IMR-90 (cell line): ENCODE measurements around the gene CDC42EP5. TPM values are rescaled to one million over a fixed set of nuclear protein-coding genes. Genes with fewer than 3 reads are reported as not detected.

Source experiments
- ATAC-seq: fragments of 200-7000 bp; cut with Tn5 transposase; 2 replicates; pipeline ENCODE4 v1.9.1; 2020; ENCODE audit warnings: low read depth, mild to moderate bottlenecking, moderate library complexity
- BruUV-seq: library from RNA; stranded (reverse); fragments of 400-500 nt; replicated peaks from 2 replicates; lab custom pipeline; 2021; lab: Mats Ljungman, UMichigan
- CTCF ChIA-PET: fragments of 300-600 bp; formaldehyde crosslinking; extraction: SDS; loops from one replicate; lab custom pipeline; 2021; ENCODE audit warnings: antibody characterized with exemption; lab: Yijun Ruan, JAX
- POLR2A ChIA-PET: fragments of 300-600 bp; sonication (Branson Sonifier 250); formaldehyde crosslinking; loops from one replicate; lab custom pipeline; 2022; ENCODE audit warnings: antibody characterized with exemption; ENCODE audit not compliant: unreplicated experiment; lab: Charles Lee
- DNase-seq: peaks from one replicate; pipeline ENCODE4 v3.0.0; 2013
- H2AFZ ChIP-seq: replicated peaks from 2 replicates; pipeline ENCODE3; 2013; ENCODE audit warnings: low read length, mild to moderate bottlenecking; ENCODE audit not compliant: poor library complexity
- H2AK5ac ChIP-seq: 2 replicates; pipeline ENCODE4 v1.6.1; 2013; ENCODE audit warnings: low read depth, low read length, inconsistent platforms
- H2AK9ac ChIP-seq: replicated peaks from 2 replicates; pipeline ENCODE3; 2013; ENCODE audit warnings: mild to moderate bottlenecking, low read depth, low read length, moderate library complexity; ENCODE audit not compliant: poor library complexity
- H2BK120ac ChIP-seq: 2 replicates; pipeline ENCODE4 v1.6.1; 2013; ENCODE audit warnings: low read depth, low read length, inconsistent platforms
- H2BK15ac ChIP-seq: 3 replicates; pipeline ENCODE4 v1.6.1; 2013; ENCODE audit warnings: low read depth, low read length, inconsistent platforms
- H2BK20ac ChIP-seq: 2 replicates; pipeline ENCODE4 v1.6.1; 2013; ENCODE audit warnings: low read depth, mild to moderate bottlenecking, inconsistent platforms, low read length, moderate library complexity
- H2BK5ac ChIP-seq: 2 replicates; pipeline ENCODE4 v1.6.1; 2013; ENCODE audit warnings: mild to moderate bottlenecking, low read depth, low read length, inconsistent platforms; ENCODE audit not compliant: poor library complexity, severe bottlenecking
- H3K14ac ChIP-seq: replicated peaks from 2 replicates; pipeline ENCODE4 v1.6.1; 2013; ENCODE audit warnings: low read depth, low read length, inconsistent platforms
- H3K18ac ChIP-seq: 2 replicates; pipeline ENCODE4 v1.6.1; 2013; ENCODE audit warnings: low read depth, low read length, control low read depth
- H3K23ac ChIP-seq: 2 replicates; pipeline ENCODE4 v1.6.1; 2013; ENCODE audit warnings: low read depth, low read length, inconsistent platforms
- H3K27ac ChIP-seq: 2 replicates; pipeline ENCODE4 v1.5.1; 2013; ENCODE audit warnings: mild to moderate bottlenecking, control low read depth, low read length; ENCODE audit not compliant: insufficient read depth
- H3K27me3 ChIP-seq: 2 replicates; pipeline ENCODE4 v1.6.1; 2013; ENCODE audit warnings: low read length; ENCODE audit not compliant: control insufficient read depth, insufficient read depth
- H3K36me3 ChIP-seq: 2 replicates; pipeline ENCODE4 v1.6.1; 2013; ENCODE audit warnings: low read length, mixed read lengths; ENCODE audit not compliant: control insufficient read depth, insufficient read depth
- H3K4ac ChIP-seq: 2 replicates; pipeline ENCODE4 v1.6.1; 2013; ENCODE audit warnings: low read depth, low read length, inconsistent platforms
- H3K4me1 ChIP-seq: 2 replicates; pipeline ENCODE4 v1.6.1; 2013; ENCODE audit warnings: low read length, mixed read lengths; ENCODE audit not compliant: control insufficient read depth, insufficient read depth
- H3K4me2 ChIP-seq: 2 replicates; pipeline ENCODE4 v1.6.1; 2013; ENCODE audit warnings: low read depth, mild to moderate bottlenecking, control low read depth, low read length, moderate library complexity
- H3K4me3 ChIP-seq: 2 replicates; pipeline ENCODE4 v1.5.1; 2013; ENCODE audit warnings: low read depth, mild to moderate bottlenecking, control low read depth, low read length, moderate library complexity; ENCODE audit not compliant: insufficient read depth
- H3K56ac ChIP-seq: 2 replicates; pipeline ENCODE4 v1.6.1; 2013; ENCODE audit warnings: low read length, inconsistent platforms; ENCODE audit not compliant: insufficient read depth; ENCODE audit errors: extremely low read depth
- H3K79me1 ChIP-seq, 2 experiments: 2 replicates each; pipeline ENCODE4 v1.6.1; 2013; ENCODE audit warnings: low read length in 2 of 2, inconsistent platforms in 1 of 2, low read depth in 1 of 2
- H3K9ac ChIP-seq: 2 replicates; pipeline ENCODE4 v1.6.1; 2013; ENCODE audit warnings: low read depth, low read length, control low read depth
- H3K9me1 ChIP-seq: 2 replicates; pipeline ENCODE4 v1.6.1; 2013; ENCODE audit warnings: low read length, inconsistent platforms; ENCODE audit not compliant: insufficient read depth
- H3K9me3 ChIP-seq: 2 replicates; pipeline ENCODE4 v1.6.1; 2013; ENCODE audit warnings: low read length; ENCODE audit not compliant: control insufficient read depth, insufficient read depth
- H4K20me1 ChIP-seq: 2 replicates; pipeline ENCODE4 v1.6.1; 2013; ENCODE audit warnings: low read length, inconsistent platforms; ENCODE audit not compliant: insufficient read depth
- H4K5ac ChIP-seq: 2 replicates; pipeline ENCODE4 v1.6.1; 2013; ENCODE audit warnings: mild to moderate bottlenecking, low read depth, low read length, control low read depth
- H4K8ac ChIP-seq, 2 experiments: 2 replicates each; pipeline ENCODE4 v1.6.1; 2013; ENCODE audit warnings: low read depth in 2 of 2, low read length in 2 of 2, control low read depth in 1 of 2, inconsistent platforms in 1 of 2
- H4K91ac ChIP-seq: 2 replicates; pipeline ENCODE4 v1.6.1; 2013; ENCODE audit warnings: low read depth, low read length, inconsistent platforms; ENCODE audit not compliant: insufficient read depth
- BHLHE40 ChIP-seq: fragments of 150-350 bp; IDR thresholded peaks from 2 replicates; pipeline ENCODE4 v1.6.1; 2016; ENCODE audit warnings: mild to moderate bottlenecking, low read depth, low read length
- CEBPB ChIP-seq: IDR thresholded peaks from 2 replicates; pipeline ENCODE4 v1.6.1; 2012; ENCODE audit warnings: low read depth, low read length, improper control_type of control experiment
- CHD1 ChIP-seq: IDR thresholded peaks from 2 replicates; pipeline ENCODE4 v1.6.1; 2012; ENCODE audit warnings: low read depth, low read length, improper control_type of control experiment
- CTCF ChIP-seq: conservative IDR thresholded peaks from 2 replicates; pipeline ENCODE4 v1.5.1; 2012; ENCODE audit warnings: mild to moderate bottlenecking, low read depth, low read length, improper control_type of control experiment
- ELK1 ChIP-seq: fragments of 150-350 bp; IDR thresholded peaks from 2 replicates; pipeline ENCODE4 v1.6.1; 2016; ENCODE audit warnings: low read depth, mild to moderate bottlenecking, low read length, moderate library complexity, borderline replicate concordance
- FOS ChIP-seq: fragments of 150-350 bp; IDR thresholded peaks from 2 replicates; pipeline ENCODE4 v1.6.1; 2016; ENCODE audit warnings: low read depth, low read length
- MAFK ChIP-seq: IDR thresholded peaks from 2 replicates; pipeline ENCODE4 v1.6.1; 2012; ENCODE audit warnings: low read depth, low read length, improper control_type of control experiment
- MAZ ChIP-seq: IDR thresholded peaks from 2 replicates; pipeline ENCODE4 v1.6.1; 2012; ENCODE audit warnings: low read depth, mild to moderate bottlenecking, low read length, improper control_type of control experiment, moderate library complexity, borderline replicate concordance
- MXI1 ChIP-seq: IDR thresholded peaks from 2 replicates; pipeline ENCODE4 v1.6.1; 2012; ENCODE audit warnings: low read depth, mild to moderate bottlenecking, low read length, moderate library complexity, borderline replicate concordance
- NFE2L2 ChIP-seq: fragments of 150-350 bp; IDR thresholded peaks from 2 replicates; pipeline ENCODE4 v1.6.1; 2016; ENCODE audit warnings: low read depth, mild to moderate bottlenecking, low read length
- POLR2A ChIP-seq: IDR thresholded peaks from 2 replicates; pipeline ENCODE4 v1.6.1; 2012; ENCODE audit warnings: mild to moderate bottlenecking, low read depth, low read length
- RAD21 ChIP-seq: IDR thresholded peaks from 2 replicates; pipeline ENCODE4 v1.6.1; 2012; ENCODE audit warnings: low read length, improper control_type of control experiment
- RCOR1 ChIP-seq: IDR thresholded peaks from 2 replicates; pipeline ENCODE4 v1.6.1; 2012; ENCODE audit warnings: mild to moderate bottlenecking, low read length, improper control_type of control experiment; ENCODE audit not compliant: insufficient replicate concordance
- RFX5 ChIP-seq: IDR thresholded peaks from 2 replicates; pipeline ENCODE4 v1.8.0; 2012; ENCODE audit warnings: low read depth, mild to moderate bottlenecking, low read length, moderate library complexity
- SMC3 ChIP-seq: fragments of 150-350 bp; IDR thresholded peaks from 2 replicates; pipeline ENCODE4 v1.6.1; 2016; ENCODE audit warnings: low read depth, mild to moderate bottlenecking, antibody characterized with exemption, low read length, moderate library complexity
- WGBS, 2 experiments: methylation state at CpG; one replicate each; pipeline versions ENCODE4 v1.1.5 to v1.1.7; 2013; ENCODE audit warnings: missing lambda C conversion rate in 2 of 2; ENCODE audit not compliant: insufficient read length in 1 of 2; ENCODE audit errors: extremely low coverage in 2 of 2; 5-methylcytosine and 5-hydroxymethylcytosine counted together
- dilution Hi-C: fragments of 300-500 bp; cut with HindIII; formaldehyde crosslinking; loops from one replicate; pipeline ENCODE4 v1.14.3; 2018; ENCODE audit warnings: low sequenced_read_pairs; ENCODE audit not compliant: unreplicated experiment
- in situ Hi-C: fragments of 300-500 bp; cut with MboI; formaldehyde crosslinking; loops from 3 replicates; pipeline ENCODE4 v1.14.3; 2019; ENCODE audit warnings: low sequenced_read_pairs, inconsistent platforms, mixed read lengths
- intact Hi-C: fragments of 100-400 bp; cut with micrococcal nuclease; formaldehyde crosslinking; loops from 2 replicates; pipeline ENCODE4 v1.10.0; 2022
- polyA plus RNA-seq, 3 experiments: library from polyadenylated mRNA; depleted of rRNA; stranded (reverse); fragments of >200 nt; gene quantifications; 2 replicates each; pipeline ENCODE4 v1.2.3, GENCODE V29; 2012; ENCODE audit warnings: low replicate concordance in 1 of 3
- total RNA-seq: library from RNA; depleted of rRNA; stranded (reverse); fragments of >200 nt; gene quantifications from 2 replicates; pipeline ENCODE4 v1.2.3, GENCODE V29; 2012
- TF ChIP-seq, protein P1 (sequence below): fragments of 150-350 bp; IDR thresholded peaks from 2 replicates; pipeline ENCODE4 v1.6.1; 2017; ENCODE audit warnings: mild to moderate bottlenecking, antibody characterized with exemption, low read length, low read depth

Gene CDC42EP5
- total and polyA plus RNA-seq, 2 of the 4 experiments (the other 2 are of a cell fraction) = 7.2 to 25.3 TPM

GRCh38 chr19:54424201-54424600 is 48.9 kb downstream of the CDC42EP5 start:
- no peak overlapping the region for H3K27ac ChIP-seq
- H3K9ac ChIP-seq = no peak overlapping the region
- CTCF ChIA-PET = no interaction called here
- in situ Hi-C loops = no loop called here
- H4K5ac ChIP-seq = no peak overlapping the region
- H3K4ac ChIP-seq = no peak overlapping the region
- intact Hi-C loops = no loop called here
- POLR2A ChIA-PET = no interaction called here
- no peak for DNase-seq
- dilution Hi-C loops = no loop called here
- H2AK5ac ChIP-seq = no peak overlapping the region
- no peaks in the 10 kb centered on the region for H3K9me1 ChIP-seq
- 88% methylated on average over 7 of the region's 14 CpGs; no CpG with 5 or more reads in 1 of the 2 experiments for WGBS, 2 experiments
- no peak overlapping the region for H2BK120ac ChIP-seq
- H3K27me3 ChIP-seq = peaks cover 17% of the 10 kb centered on the region; the same call in 1 of the 2 replicates
- H4K91ac ChIP-seq = no peak overlapping the region
- H3K14ac ChIP-seq = no peak overlapping the region
- H2BK5ac ChIP-seq = no peak overlapping the region
- H3K9me3 ChIP-seq = no peaks in the 10 kb centered on the region
- no peak overlapping the region for H3K18ac ChIP-seq
- H2BK15ac ChIP-seq = no peak overlapping the region
- no TSS peak for BruUV-seq
- TF ChIP-seq POLR2A (no peak), SMC3 (no peak), MAZ (no peak), RAD21 (no peak), FOS (no peak), NFE2L2 (no peak), ELK1 (no peak), RCOR1 (no peak), CEBPB (no peak), BHLHE40 (no peak), CHD1 (no peak), RFX5 (no peak), CTCF (no peak), MAFK (no peak), MXI1 (no peak)
- TF ChIP-seq, protein P1, sequence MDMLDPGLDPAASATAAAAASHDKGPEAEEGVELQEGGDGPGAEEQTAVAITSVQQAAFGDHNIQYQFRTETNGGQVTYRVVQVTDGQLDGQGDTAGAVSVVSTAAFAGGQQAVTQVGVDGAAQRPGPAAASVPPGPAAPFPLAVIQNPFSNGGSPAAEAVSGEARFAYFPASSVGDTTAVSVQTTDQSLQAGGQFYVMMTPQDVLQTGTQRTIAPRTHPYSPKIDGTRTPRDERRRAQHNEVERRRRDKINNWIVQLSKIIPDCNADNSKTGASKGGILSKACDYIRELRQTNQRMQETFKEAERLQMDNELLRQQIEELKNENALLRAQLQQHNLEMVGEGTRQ = no peak
- H2AK9ac ChIP-seq = peak overlapping the region; percentile 55
- no peak overlapping the region for H2AFZ ChIP-seq
- H3K79me1 ChIP-seq = no peaks in the 10 kb centered on the region
- H3K4me2 ChIP-seq = no peak overlapping the region
- no peak overlapping the region for H4K8ac ChIP-seq
- no peak for ATAC-seq
- no peaks in the 10 kb centered on the region for H3K4me1 ChIP-seq
- H3K36me3 ChIP-seq = no peaks in the 10 kb centered on the region
- no peaks in the 10 kb centered on the region for H4K20me1 ChIP-seq
- H3K56ac ChIP-seq = no peak overlapping the region
- H3K23ac ChIP-seq = no peak overlapping the region
- no peak overlapping the region for H3K4me3 ChIP-seq
- no peak overlapping the region for H2BK20ac ChIP-seq
